ENCODE data around the gene MFN2. TPM values are rescaled to one million over a fixed set of nuclear protein-coding genes. Genes with fewer than 3 reads are reported as not detected.

The MFN2 gene
- total RNA-seq, 1 experiment from 2014 or later, result 56.8 TPM

DNA sequence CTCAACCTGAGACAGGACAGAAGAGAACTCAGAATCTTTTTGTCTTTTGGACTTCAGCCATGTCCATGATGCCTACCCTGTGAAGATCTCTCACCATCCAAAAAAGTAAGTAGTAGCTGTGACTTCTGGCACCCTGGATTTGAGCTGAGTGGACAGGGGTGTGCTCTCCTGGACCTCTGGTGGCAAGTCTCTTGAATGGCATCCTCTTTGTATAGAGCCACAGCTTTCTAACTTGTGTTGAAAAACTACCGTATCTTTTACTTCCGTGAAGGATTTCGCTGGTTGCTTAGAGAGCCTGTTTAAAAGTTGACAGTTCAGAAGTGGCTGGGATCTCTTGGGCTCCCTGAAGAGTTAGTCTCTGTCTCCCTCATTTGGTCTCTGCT is 1.8 kb downstream of the MFN2 start:
- no peak for ATAC-seq
- H3K36me3 Mint-ChIP-seq, result peaks cover 42% of the 10 kb centered on the region

DNA sequence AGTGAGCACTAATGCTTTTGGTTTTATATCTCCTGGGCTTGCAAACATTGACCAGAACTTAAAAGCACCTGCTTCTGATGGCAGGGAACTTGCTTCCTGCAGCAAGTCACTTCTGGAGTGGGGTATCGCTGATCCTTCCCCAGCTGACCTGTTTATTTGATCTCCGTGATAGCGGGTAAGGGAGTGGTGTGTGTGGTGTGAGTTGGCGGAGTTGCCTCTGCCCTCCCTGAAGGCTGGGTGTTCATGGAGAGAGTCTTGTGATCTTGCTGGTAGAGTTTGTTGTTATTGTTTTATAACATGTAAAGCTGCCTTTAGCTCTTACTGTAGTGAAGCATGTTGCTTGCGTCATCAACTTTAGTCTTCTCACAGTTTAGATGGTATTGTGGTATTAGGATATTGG is 3.9 kb downstream of the MFN2 start:
- no peaks in the 10 kb centered on the region for H3K27me3 Mint-ChIP-seq (ENCODE audit: low read depth)
- ATAC-seq, result no peak
- TF ChIP-seq CREB1 (CRISPR knock-in tag; IDR thresholded peaks at IDR 0.05) (no peak), CREM (CRISPR knock-in tag; IDR thresholded peaks at IDR 0.05) (no peak), ZNF232 (CRISPR knock-in tag; IDR thresholded peaks at IDR 0.05) (no peak), CBFB (CRISPR knock-in tag; IDR thresholded peaks at IDR 0.05; ENCODE audit: low read depth) (no peak), TEAD1 (CRISPR knock-in tag; IDR thresholded peaks at IDR 0.05) (no peak), SMAD3 (CRISPR knock-in tag; IDR thresholded peaks at IDR 0.05; ENCODE audit: borderline replicate concordance) (no peak), NR3C1 (CRISPR knock-in tag; conservative IDR thresholded peaks at IDR 0.05; ENCODE audit: low read depth) (no peak), NR2C2 (CRISPR knock-in tag; IDR thresholded peaks at IDR 0.05) (no peak)
- H3K4me1 Mint-ChIP-seq, result peaks cover 28% of the 10 kb centered on the region
- CTCF ChIA-PET, result no interaction called here
- no peak for DNase-seq (ENCODE audit: low spot score)
- POLR2A ChIA-PET, result no interaction called here
- H3K27ac Mint-ChIP-seq, result no peak overlapping the region
- H3K9me3 Mint-ChIP-seq, result no peaks in the 10 kb centered on the region
- no peak overlapping the region for H3K4me3 Mint-ChIP-seq
- peaks cover 47% of the 10 kb centered on the region for H3K36me3 Mint-ChIP-seq

More for the DNA sequence above, 1.8 kb downstream of the MFN2 start:
- Mint-ChIP-seq H3K27me3 (ENCODE audit: low read depth) (no peaks in the 10 kb centered on the region), H3K4me3 (peak overlapping the region; percentile 98), H3K9me3 (no peaks in the 10 kb centered on the region), H3K4me1 (peaks cover 28% of the 10 kb centered on the region), H3K27ac (peak overlapping the region; percentile 61)
- ChIA-PET POLR2A (interaction anchor here (1.0 to 3.7 kb wide), 2 partner anchors 73 to 74 kb away, joined by 3 to 31 read pairs; no protein-coding TSS in a partner anchor), CTCF (interaction anchor here (0.9 to 3.4 kb wide), 5 partner anchors 13 to 144 kb away, joined by 3 to 21 read pairs (median 4); no protein-coding TSS in a partner anchor)
- DNase-seq (ENCODE audit: low spot score), result no peak
- TF ChIP-seq ELF4 (CRISPR knock-in tag; IDR thresholded peaks at IDR 0.05; ENCODE audit: low read depth), result no peak
- TF ChIP-seq NFATC4 (CRISPR knock-in tag; IDR thresholded peaks at IDR 0.05), result no peak
- no peak for TF ChIP-seq ZNF138 (CRISPR knock-in tag; conservative IDR thresholded peaks at IDR 0.05)
- no peak for TF ChIP-seq MXD4 (CRISPR knock-in tag; IDR thresholded peaks at IDR 0.05; ENCODE audit: borderline replicate concordance)
- TF ChIP-seq, protein P1, sequence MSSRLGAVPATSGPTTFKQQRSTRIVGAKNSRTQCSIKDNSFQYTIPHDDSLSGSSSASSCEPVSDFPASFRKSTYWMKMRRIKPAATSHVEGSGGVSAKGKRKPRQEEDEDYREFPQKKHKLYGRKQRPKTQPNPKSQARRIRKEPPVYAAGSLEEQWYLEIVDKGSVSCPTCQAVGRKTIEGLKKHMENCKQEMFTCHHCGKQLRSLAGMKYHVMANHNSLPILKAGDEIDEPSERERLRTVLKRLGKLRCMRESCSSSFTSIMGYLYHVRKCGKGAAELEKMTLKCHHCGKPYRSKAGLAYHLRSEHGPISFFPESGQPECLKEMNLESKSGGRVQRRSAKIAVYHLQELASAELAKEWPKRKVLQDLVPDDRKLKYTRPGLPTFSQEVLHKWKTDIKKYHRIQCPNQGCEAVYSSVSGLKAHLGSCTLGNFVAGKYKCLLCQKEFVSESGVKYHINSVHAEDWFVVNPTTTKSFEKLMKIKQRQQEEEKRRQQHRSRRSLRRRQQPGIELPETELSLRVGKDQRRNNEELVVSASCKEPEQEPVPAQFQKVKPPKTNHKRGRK (CRISPR knock-in tag; IDR thresholded peaks at IDR 0.05; ENCODE audit: borderline replicate concordance), result no peak
- TF ChIP-seq MYBL2 (CRISPR knock-in tag; IDR thresholded peaks at IDR 0.05), result no peak
- TF ChIP-seq IRF2 (CRISPR knock-in tag; IDR thresholded peaks at IDR 0.05; ENCODE audit: borderline replicate concordance, low read depth), result no peak

DNA sequence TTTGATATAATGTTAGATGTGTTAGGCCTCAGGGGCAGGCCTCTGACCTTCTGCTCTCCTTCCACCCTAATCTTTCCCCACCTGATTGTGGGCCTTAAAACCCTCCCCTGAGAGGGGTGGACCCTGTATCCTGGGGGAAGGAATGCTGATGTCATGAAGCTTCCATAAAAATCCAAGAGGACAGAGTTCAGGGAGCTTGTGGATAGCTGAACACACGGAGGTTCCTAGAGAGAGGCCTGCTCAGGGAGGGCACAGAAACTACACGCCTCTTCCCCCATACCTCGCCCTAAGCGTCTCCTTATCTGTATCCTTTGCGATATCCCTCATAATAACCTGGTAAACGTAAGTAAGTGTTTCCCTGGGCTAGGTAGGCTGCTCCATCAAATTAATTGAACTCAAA is 4.3 kb downstream of the MFN2 start:
- Mint-ChIP-seq H3K9me3 (no peaks in the 10 kb centered on the region), H3K4me3 (no peak overlapping the region), H3K27ac (no peak overlapping the region), H3K36me3 (peaks cover 51% of the 10 kb centered on the region), H3K27me3 (ENCODE audit: low read depth) (no peaks in the 10 kb centered on the region), H3K4me1 (peaks cover 24% of the 10 kb centered on the region)
- no peak for DNase-seq (ENCODE audit: low spot score)
- TF ChIP-seq GRHL2 (CRISPR knock-in tag; IDR thresholded peaks at IDR 0.05; ENCODE audit: insufficient replicate concordance, severe bottlenecking) (no peak), ZNF219 (CRISPR knock-in tag; IDR thresholded peaks at IDR 0.05; ENCODE audit: borderline replicate concordance) (no peak), ATF1 (CRISPR knock-in tag; IDR thresholded peaks at IDR 0.05) (no peak), CBFB (CRISPR knock-in tag; IDR thresholded peaks at IDR 0.05; ENCODE audit: low read depth) (no peak), NFE2L1 (CRISPR knock-in tag; IDR thresholded peaks at IDR 0.05) (no peak), OVOL2 (CRISPR knock-in tag; IDR thresholded peaks at IDR 0.05; ENCODE audit: borderline replicate concordance) (no peak), SMAD4 (CRISPR knock-in tag; IDR thresholded peaks at IDR 0.05) (no peak), SMAD3 (CRISPR knock-in tag; IDR thresholded peaks at IDR 0.05; ENCODE audit: borderline replicate concordance) (no peak)
- TF ChIP-seq, protein P2, sequence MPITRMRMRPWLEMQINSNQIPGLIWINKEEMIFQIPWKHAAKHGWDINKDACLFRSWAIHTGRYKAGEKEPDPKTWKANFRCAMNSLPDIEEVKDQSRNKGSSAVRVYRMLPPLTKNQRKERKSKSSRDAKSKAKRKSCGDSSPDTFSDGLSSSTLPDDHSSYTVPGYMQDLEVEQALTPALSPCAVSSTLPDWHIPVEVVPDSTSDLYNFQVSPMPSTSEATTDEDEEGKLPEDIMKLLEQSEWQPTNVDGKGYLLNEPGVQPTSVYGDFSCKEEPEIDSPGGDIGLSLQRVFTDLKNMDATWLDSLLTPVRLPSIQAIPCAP (CRISPR knock-in tag; IDR thresholded peaks at IDR 0.05), result no peak
- TF ChIP-seq, protein P3, sequence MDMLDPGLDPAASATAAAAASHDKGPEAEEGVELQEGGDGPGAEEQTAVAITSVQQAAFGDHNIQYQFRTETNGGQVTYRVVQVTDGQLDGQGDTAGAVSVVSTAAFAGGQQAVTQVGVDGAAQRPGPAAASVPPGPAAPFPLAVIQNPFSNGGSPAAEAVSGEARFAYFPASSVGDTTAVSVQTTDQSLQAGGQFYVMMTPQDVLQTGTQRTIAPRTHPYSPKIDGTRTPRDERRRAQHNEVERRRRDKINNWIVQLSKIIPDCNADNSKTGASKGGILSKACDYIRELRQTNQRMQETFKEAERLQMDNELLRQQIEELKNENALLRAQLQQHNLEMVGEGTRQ (CRISPR knock-in tag; IDR thresholded peaks at IDR 0.05), result no peak
- TF ChIP-seq, protein P4, sequence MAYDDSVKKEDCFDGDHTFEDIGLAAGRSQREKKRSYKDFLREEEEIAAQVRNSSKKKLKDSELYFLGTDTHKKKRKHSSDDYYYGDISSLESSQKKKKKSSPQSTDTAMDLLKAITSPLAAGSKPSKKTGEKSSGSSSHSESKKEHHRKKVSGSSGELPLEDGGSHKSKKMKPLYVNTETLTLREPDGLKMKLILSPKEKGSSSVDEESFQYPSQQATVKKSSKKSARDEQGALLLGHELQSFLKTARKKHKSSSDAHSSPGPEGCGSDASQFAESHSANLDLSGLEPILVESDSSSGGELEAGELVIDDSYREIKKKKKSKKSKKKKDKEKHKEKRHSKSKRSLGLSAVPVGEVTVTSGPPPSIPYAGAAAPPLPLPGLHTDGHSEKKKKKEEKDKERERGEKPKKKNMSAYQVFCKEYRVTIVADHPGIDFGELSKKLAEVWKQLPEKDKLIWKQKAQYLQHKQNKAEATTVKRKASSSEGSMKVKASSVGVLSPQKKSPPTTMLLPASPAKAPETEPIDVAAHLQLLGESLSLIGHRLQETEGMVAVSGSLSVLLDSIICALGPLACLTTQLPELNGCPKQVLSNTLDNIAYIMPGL (CRISPR knock-in tag; IDR thresholded peaks at IDR 0.05), result no peak
- TF ChIP-seq, protein P5, sequence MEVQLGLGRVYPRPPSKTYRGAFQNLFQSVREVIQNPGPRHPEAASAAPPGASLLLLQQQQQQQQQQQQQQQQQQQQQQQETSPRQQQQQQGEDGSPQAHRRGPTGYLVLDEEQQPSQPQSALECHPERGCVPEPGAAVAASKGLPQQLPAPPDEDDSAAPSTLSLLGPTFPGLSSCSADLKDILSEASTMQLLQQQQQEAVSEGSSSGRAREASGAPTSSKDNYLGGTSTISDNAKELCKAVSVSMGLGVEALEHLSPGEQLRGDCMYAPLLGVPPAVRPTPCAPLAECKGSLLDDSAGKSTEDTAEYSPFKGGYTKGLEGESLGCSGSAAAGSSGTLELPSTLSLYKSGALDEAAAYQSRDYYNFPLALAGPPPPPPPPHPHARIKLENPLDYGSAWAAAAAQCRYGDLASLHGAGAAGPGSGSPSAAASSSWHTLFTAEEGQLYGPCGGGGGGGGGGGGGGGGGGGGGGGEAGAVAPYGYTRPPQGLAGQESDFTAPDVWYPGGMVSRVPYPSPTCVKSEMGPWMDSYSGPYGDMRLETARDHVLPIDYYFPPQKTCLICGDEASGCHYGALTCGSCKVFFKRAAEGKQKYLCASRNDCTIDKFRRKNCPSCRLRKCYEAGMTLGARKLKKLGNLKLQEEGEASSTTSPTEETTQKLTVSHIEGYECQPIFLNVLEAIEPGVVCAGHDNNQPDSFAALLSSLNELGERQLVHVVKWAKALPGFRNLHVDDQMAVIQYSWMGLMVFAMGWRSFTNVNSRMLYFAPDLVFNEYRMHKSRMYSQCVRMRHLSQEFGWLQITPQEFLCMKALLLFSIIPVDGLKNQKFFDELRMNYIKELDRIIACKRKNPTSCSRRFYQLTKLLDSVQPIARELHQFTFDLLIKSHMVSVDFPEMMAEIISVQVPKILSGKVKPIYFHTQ (CRISPR knock-in tag; IDR thresholded peaks at IDR 0.05), result no peak
- POLR2A ChIA-PET, result no interaction called here
- no peak for ATAC-seq
- CTCF ChIA-PET, result interaction anchor here (0.8 kb wide), 1 partner anchor 200 kb away, joined by 3 read pairs; no protein-coding TSS in a partner anchor
